Measurements from ENCODE around the gene EHMT1. TPM values are rescaled to one million over a fixed set of nuclear protein-coding genes. Genes with fewer than 3 reads are reported as not detected.

The EHMT1 gene
- total RNA-seq, 2 experiments from 2014 or later = 145 to 295 TPM

GRCh38 chr9:137606005-137606621, 12.7 kb upstream of the EHMT1 start:
- intact Hi-C loops (cut with micrococcal nuclease; ENCODE audit: unreplicated experiment) = no loop called here
- no TSS peak for BruUV-seq (replicated peaks)

GRCh38 chr9:137606734-137607138, 12.1 kb upstream of the EHMT1 start:
- POLR2A ChIA-PET = no interaction called here
- Histone ChIP-seq H3K9me3 (ENCODE audit: low read length) (no peaks in the 10 kb centered on the region), H2AFZ (ENCODE audit: low read length) (no peak overlapping the region), H3K4me1 (ENCODE audit: insufficient read depth, low read length, poor library complexity, severe bottlenecking) (peaks cover 41% of the 10 kb centered on the region), H3K9me2 (ENCODE audit: insufficient read depth, low read length) (no peaks in the 10 kb centered on the region), H3K4me3 (ENCODE audit: low read depth, low read length, poor library complexity, severe bottlenecking) (peak overlapping the region; percentile 89), H3K27ac (ENCODE audit: low read depth, low read length, poor library complexity, severe bottlenecking) (no peak overlapping the region), H3K79me2 (ENCODE audit: insufficient read depth, low read depth, low read length) (no peaks in the 10 kb centered on the region), H4K20me1 (ENCODE audit: insufficient read depth, low read length) (no peaks in the 10 kb centered on the region), H3K36me3 (ENCODE audit: insufficient read depth, low read length) (no peaks in the 10 kb centered on the region), H3K4me2 (ENCODE audit: low read length) (peak overlapping the region; percentile 74)
- CTCF ChIA-PET (ENCODE audit: unreplicated experiment) = no interaction called here
- BruUV-seq (replicated peaks) = no TSS peak
- DNase-seq (ENCODE audit: low spot score) = no peak
- no peak for TF ChIP-seq EZH2phosphoT487 (IDR thresholded peaks at IDR 0.05; ENCODE audit: borderline replicate concordance, low read depth, low read length)
- no peak for TF ChIP-seq CTCF (conservative IDR thresholded peaks at IDR 0.05; ENCODE audit: low read length)
- intact Hi-C loops (cut with micrococcal nuclease; ENCODE audit: unreplicated experiment) = no loop called here

More at GRCh38 chr9:137606005-137606621, 12.7 kb upstream of the EHMT1 start:
- Histone ChIP-seq H3K9me3 (ENCODE audit: low read length) (no peaks in the 10 kb centered on the region), H3K9me2 (ENCODE audit: insufficient read depth, low read length) (no peaks in the 10 kb centered on the region), H4K20me1 (ENCODE audit: insufficient read depth, low read length) (no peaks in the 10 kb centered on the region), H3K4me3 (ENCODE audit: low read depth, low read length, poor library complexity, severe bottlenecking) (peak overlapping the region; percentile 89), H3K36me3 (ENCODE audit: insufficient read depth, low read length) (no peaks in the 10 kb centered on the region), H3K27ac (ENCODE audit: low read depth, low read length, poor library complexity, severe bottlenecking) (peak overlapping the region; percentile 35), H3K4me1 (ENCODE audit: insufficient read depth, low read length, poor library complexity, severe bottlenecking) (peaks cover 34% of the 10 kb centered on the region), H3K79me2 (ENCODE audit: insufficient read depth, low read depth, low read length) (no peaks in the 10 kb centered on the region), H3K4me2 (ENCODE audit: low read length) (peak overlapping the region; percentile 74), H2AFZ (ENCODE audit: low read length) (0 out of 2 replicates have a peak overlapping the region, but pooled peaks have one; percentile 53)
- no peak for DNase-seq (ENCODE audit: low spot score)
- POLR2A ChIA-PET = no interaction called here
- CTCF ChIA-PET (ENCODE audit: unreplicated experiment) = no interaction called here
- no peak for TF ChIP-seq EZH2phosphoT487 (IDR thresholded peaks at IDR 0.05; ENCODE audit: borderline replicate concordance, low read depth, low read length)
- TF ChIP-seq CTCF (conservative IDR thresholded peaks at IDR 0.05; ENCODE audit: low read length) = 0 out of 2 replicates have a peak, but pooled peaks have one; percentile 12

- Histone ChIP-seq H3K36me3 (ENCODE audit: insufficient read depth, low read length) (no peaks in the 10 kb centered on the region), H3K79me2 (ENCODE audit: insufficient read depth, low read depth, low read length) (no peaks in the 10 kb centered on the region), H3K4me3 (ENCODE audit: low read depth, low read length, poor library complexity, severe bottlenecking) (peak overlapping the region; percentile 89), H3K27ac (ENCODE audit: low read depth, low read length, poor library complexity, severe bottlenecking) (no peak overlapping the region), H3K4me1 (ENCODE audit: insufficient read depth, low read length, poor library complexity, severe bottlenecking) (peaks cover 46% of the 10 kb centered on the region), H3K4me2 (ENCODE audit: low read length) (peak overlapping the region; percentile 74), H2AFZ (ENCODE audit: low read length) (no peak overlapping the region), H3K9me3 (ENCODE audit: low read length) (no peaks in the 10 kb centered on the region), H3K9me2 (ENCODE audit: insufficient read depth, low read length) (no peaks in the 10 kb centered on the region), H4K20me1 (ENCODE audit: insufficient read depth, low read length) (no peaks in the 10 kb centered on the region)
- BruUV-seq (replicated peaks) = no TSS peak
- ChIA-PET CTCF (ENCODE audit: unreplicated experiment) (no interaction called here), POLR2A (no interaction called here)
- intact Hi-C loops (cut with micrococcal nuclease; ENCODE audit: unreplicated experiment) = no loop called here
- DNase-seq (ENCODE audit: low spot score) = no peak
- TF ChIP-seq CTCF (conservative IDR thresholded peaks at IDR 0.05; ENCODE audit: low read length) (no peak), EZH2phosphoT487 (IDR thresholded peaks at IDR 0.05; ENCODE audit: borderline replicate concordance, low read depth, low read length) (no peak)
These were observed 11.5 kb upstream of the EHMT1 start for GRCh38 chr9:137607141-137607857.
